Measurements from ENCODE around the gene RWDD4.

DNA sequence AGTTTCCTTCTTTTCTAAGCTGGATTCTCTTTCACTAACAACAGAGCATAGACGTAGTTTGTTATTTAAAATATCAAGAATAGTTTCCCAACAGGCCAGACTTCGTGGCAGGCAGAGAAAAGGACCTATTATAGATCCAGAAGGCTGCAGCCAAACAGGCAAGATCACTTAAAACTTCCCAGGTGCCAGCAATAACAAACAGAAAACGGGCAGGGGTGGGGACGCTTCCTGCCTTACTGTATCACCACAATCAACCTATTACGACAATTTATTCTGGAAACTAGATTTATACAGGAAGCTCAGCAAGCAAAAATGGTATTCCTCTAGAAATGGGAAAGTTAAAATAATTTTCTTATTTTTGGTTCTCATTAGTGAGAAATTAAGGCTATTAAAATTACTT lies 22.1 kb downstream of the RWDD4 start:
- TF ChIP-seq EZH2 (IDR thresholded peaks at IDR 0.05; ENCODE audit: borderline replicate concordance, low read depth, low read length, severe bottlenecking) = no peak
- TF ChIP-seq, protein P1, sequence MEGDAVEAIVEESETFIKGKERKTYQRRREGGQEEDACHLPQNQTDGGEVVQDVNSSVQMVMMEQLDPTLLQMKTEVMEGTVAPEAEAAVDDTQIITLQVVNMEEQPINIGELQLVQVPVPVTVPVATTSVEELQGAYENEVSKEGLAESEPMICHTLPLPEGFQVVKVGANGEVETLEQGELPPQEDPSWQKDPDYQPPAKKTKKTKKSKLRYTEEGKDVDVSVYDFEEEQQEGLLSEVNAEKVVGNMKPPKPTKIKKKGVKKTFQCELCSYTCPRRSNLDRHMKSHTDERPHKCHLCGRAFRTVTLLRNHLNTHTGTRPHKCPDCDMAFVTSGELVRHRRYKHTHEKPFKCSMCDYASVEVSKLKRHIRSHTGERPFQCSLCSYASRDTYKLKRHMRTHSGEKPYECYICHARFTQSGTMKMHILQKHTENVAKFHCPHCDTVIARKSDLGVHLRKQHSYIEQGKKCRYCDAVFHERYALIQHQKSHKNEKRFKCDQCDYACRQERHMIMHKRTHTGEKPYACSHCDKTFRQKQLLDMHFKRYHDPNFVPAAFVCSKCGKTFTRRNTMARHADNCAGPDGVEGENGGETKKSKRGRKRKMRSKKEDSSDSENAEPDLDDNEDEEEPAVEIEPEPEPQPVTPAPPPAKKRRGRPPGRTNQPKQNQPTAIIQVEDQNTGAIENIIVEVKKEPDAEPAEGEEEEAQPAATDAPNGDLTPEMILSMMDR (IDR thresholded peaks at IDR 0.05; ENCODE audit: borderline replicate concordance, extremely low read depth, low read length, poor library complexity, severe bottlenecking) = no peak

All from DND-41 (cell line).